Endothelial cell of umbilical vein (primary cell): ENCODE measurements around the gene NAA20. TPM values are rescaled to one million over a fixed set of nuclear protein-coding genes. Genes with fewer than 3 reads are reported as not detected.

ENCODE experiments used
- BruUV-seq: library from RNA; stranded (reverse); fragments of 400-500 nt; replicated peaks from 2 replicates; lab custom pipeline; 2021; lab: Mats Ljungman, UMichigan
- CTCF ChIA-PET: fragments of 300-600, 350-600 bp; sonication (Branson Sonifier 250); formaldehyde crosslinking; loops from one replicate; lab custom pipeline; 2021; ENCODE audit warnings: antibody characterized with exemption, inconsistent platforms; lab: Charles Lee
- POLR2A ChIA-PET: fragments of 300-600, 350-600 bp; sonication (Branson Sonifier 250); formaldehyde crosslinking; loops from one replicate; lab custom pipeline; 2021; ENCODE audit warnings: antibody characterized with exemption, inconsistent platforms; lab: Charles Lee
- DNase-seq: peaks from one replicate; pipeline ENCODE4 v3.0.0-alpha.2; 2011; ENCODE audit warnings: low read depth, low spot score
- FAIRE-seq: peaks from 2 replicates; lab custom pipeline; 2011; peaks lifted over from hg19 to GRCh38; lab: Jason Lieb, UNC
- H2AFZ ChIP-seq: 2 replicates; pipeline ENCODE4 v1.6.0; 2012; ENCODE audit warnings: low read depth, low read length, control low read depth, inconsistent platforms
- H3K27ac ChIP-seq: 2 replicates; pipeline ENCODE4 v1.5.1; 2011; ENCODE audit warnings: low read depth, mild to moderate bottlenecking, control low read depth, low read length, moderate library complexity; ENCODE audit not compliant: insufficient read depth
- H3K27me3 ChIP-seq, 2 experiments: 2 replicates each; pipeline versions ENCODE4 v1.6.0 to v1.6.1; 2011; ENCODE audit warnings: low read length in 2 of 2, mixed read lengths in 1 of 2; ENCODE audit not compliant: control insufficient read depth in 2 of 2, insufficient read depth in 2 of 2
- H3K36me3 ChIP-seq, 2 experiments: 2 replicates in 1 of 2; 3 replicates in 1 of 2; pipeline ENCODE4 v1.5.1; 2011; ENCODE audit warnings: low read length in 2 of 2, mild to moderate bottlenecking in 1 of 2, moderate library complexity in 1 of 2; ENCODE audit not compliant: control insufficient read depth in 2 of 2, insufficient read depth in 2 of 2; ENCODE audit errors: extremely low read depth in 1 of 2
- H3K4me1 ChIP-seq: 3 replicates; pipeline ENCODE4 v1.5.1; 2011; ENCODE audit warnings: mild to moderate bottlenecking, low read length; ENCODE audit not compliant: control insufficient read depth, insufficient read depth; ENCODE audit errors: extremely low read depth
- H3K4me2 ChIP-seq: 2 replicates; pipeline ENCODE4 v1.6.1; 2011; ENCODE audit warnings: low read length, control low read depth, mixed read lengths; ENCODE audit not compliant: insufficient read depth
- H3K4me3 ChIP-seq, 3 experiments: fragments of 200-600 bp in 1 of 3; sonication (generic), shearing (Covaris generic) in 1 of 3; replicated peaks in 1 of 3; 2 replicates each; pipeline ENCODE4 v1.5.1; 2011 to 2016; ENCODE audit warnings: control low read depth in 3 of 3, low read length in 3 of 3, mild to moderate bottlenecking in 2 of 3, inconsistent platforms in 1 of 3, low read depth in 1 of 3, moderate library complexity in 1 of 3; ENCODE audit not compliant: insufficient read depth in 1 of 3
- H3K79me2 ChIP-seq: 2 replicates; pipeline ENCODE4 v1.6.0; 2012; ENCODE audit warnings: low read length, inconsistent platforms; ENCODE audit not compliant: control insufficient read depth, insufficient read depth
- H3K9ac ChIP-seq: replicated peaks from 2 replicates; pipeline ENCODE3; 2011; ENCODE audit warnings: low read length, control low read depth; ENCODE audit not compliant: insufficient read depth; ENCODE audit errors: extremely low read depth
- H3K9me1 ChIP-seq: replicated peaks from 3 replicates; pipeline ENCODE4 v1.6.0; 2011; ENCODE audit warnings: mild to moderate bottlenecking, low read length; ENCODE audit not compliant: control insufficient read depth, insufficient read depth; ENCODE audit errors: extremely low read depth
- H3K9me3 ChIP-seq: replicated peaks from 2 replicates; pipeline ENCODE4 v1.5.1; 2012; ENCODE audit warnings: low read length, inconsistent platforms; ENCODE audit not compliant: control insufficient read depth, insufficient read depth
- H4K20me1 ChIP-seq: replicated peaks from 2 replicates; pipeline ENCODE3; 2011; ENCODE audit warnings: mild to moderate bottlenecking, low read length; ENCODE audit not compliant: control insufficient read depth, insufficient read depth; ENCODE audit errors: extremely low read depth
- JUN ChIP-seq: IDR thresholded peaks from 2 replicates; pipeline ENCODE4 v1.6.1; 2011; ENCODE audit warnings: borderline replicate concordance, low read depth; ENCODE audit not compliant: insufficient read length, insufficient read depth
- MYC ChIP-seq: IDR thresholded peaks from one replicate; pipeline ENCODE4 v1.6.1; 2011; ENCODE audit warnings: mild to moderate bottlenecking, low read depth, low read length
- POLR2A ChIP-seq: IDR thresholded peaks from 2 replicates; pipeline ENCODE4 v1.6.1; 2012; ENCODE audit warnings: low read depth, mild to moderate bottlenecking, control low read depth, low read length
- dilution Hi-C: fragments of 300-500 bp; cut with MboI; formaldehyde crosslinking; loops from one replicate; pipeline ENCODE4 v1.15.0; 2019; ENCODE audit warnings: low sequenced_read_pairs; ENCODE audit not compliant: extremely low pct_ligation_motif_present
- intact Hi-C: fragments of 100-400 bp; cut with micrococcal nuclease; formaldehyde crosslinking; loops from one replicate; pipeline ENCODE4 v1.10.0; 2022
- polyA plus RNA-seq, 4 experiments: library from polyadenylated mRNA; depleted of rRNA in 3 of 4; stranded (reverse) in 3 of 4; unstranded in 1 of 4; fragments of >200 nt; gene quantifications; 2 replicates each; pipeline versions ENCODE4 v1.2.1 to v1.2.3, GENCODE V29; 2011 to 2012; ENCODE audit warnings: missing spikeins in 1 of 4
- total RNA-seq: library from RNA; stranded (reverse); gene quantifications from 2 replicates; pipeline ENCODE4 v1.2.3, GENCODE V29; 2021
- TF ChIP-seq, protein P1 (sequence below): IDR thresholded peaks from 2 replicates; pipeline ENCODE4 v1.6.1; 2011; ENCODE audit not compliant: insufficient read depth, insufficient read length
- TF ChIP-seq, protein P2 (sequence below), 2 donors: IDR thresholded peaks; 1 replicate in 1 of 2; 2 replicates in 1 of 2; pipeline ENCODE4 v1.5.1; 2011; ENCODE audit warnings: low read length in 2 of 2, mild to moderate bottlenecking in 2 of 2, moderate library complexity in 2 of 2, control low read depth in 1 of 2, inconsistent platforms in 1 of 2, low read depth in 1 of 2; ENCODE audit not compliant: insufficient read depth in 1 of 2; ENCODE audit errors: extremely low read depth in 1 of 2

NAA20 gene
- total and polyA plus RNA-seq, 2 donors (not counting 3 experiments of a cell fraction or from before 2014, with no cell fraction given) = 48.6 to 77.3 TPM

DNA sequence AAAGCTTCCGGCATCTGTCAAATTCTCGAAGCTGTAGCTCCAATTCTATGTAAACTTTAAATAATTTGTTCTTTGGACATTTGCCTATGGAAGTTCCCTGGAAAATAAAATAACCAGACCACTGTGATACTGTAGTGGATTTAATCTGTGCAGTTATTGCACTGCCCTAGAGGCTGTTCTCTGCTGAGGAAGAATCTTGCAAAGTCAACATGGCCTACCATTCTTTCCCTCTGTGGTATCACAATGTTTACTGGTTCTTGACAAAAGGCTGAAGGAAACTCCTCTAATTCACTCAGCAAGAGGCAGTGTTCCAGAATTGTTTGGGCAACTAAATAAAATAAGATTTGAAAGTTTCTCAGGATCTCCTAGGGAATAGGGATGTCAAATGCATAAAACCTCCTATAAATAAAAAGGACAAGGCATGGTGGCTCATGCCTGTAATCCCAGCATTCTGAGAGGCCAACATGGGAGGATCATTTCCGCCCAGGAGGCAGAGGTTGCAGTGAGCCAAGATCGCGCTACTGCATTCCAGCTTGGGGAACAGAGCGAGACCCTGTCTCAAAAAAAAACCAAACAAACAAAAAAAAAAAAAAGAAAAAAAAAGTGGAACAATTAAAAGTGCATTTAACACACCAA is 22.7 kb downstream of the NAA20 start:
- Histone ChIP-seq H4K20me1 (no peaks in the 10 kb centered on the region), H3K9ac (no peak overlapping the region), H3K27me3 (no peaks in the 10 kb centered on the region), H3K9me1 (no peaks in the 10 kb centered on the region), H3K36me3 (peaks cover 33 to 42% of the 10 kb centered on the region in 2 experiments), H3K9me3 (no peaks in the 10 kb centered on the region), H2AFZ (no peak overlapping the region), H3K79me2 (no peaks in the 10 kb centered on the region), H3K27ac (no peak overlapping the region), H3K4me3 (no peak overlapping the region), H3K4me2 (no peak overlapping the region), H3K4me1 (peaks cover 19% of the 10 kb centered on the region)
- no TSS peak for BruUV-seq
- FAIRE-seq (no peak), DNase-seq (no peak)
- intact Hi-C loops = no loop called here
- POLR2A ChIA-PET = no interaction called here
- dilution Hi-C loops = no loop called here
- no peak for TF ChIP-seq MYC
- TF ChIP-seq, protein P1, sequence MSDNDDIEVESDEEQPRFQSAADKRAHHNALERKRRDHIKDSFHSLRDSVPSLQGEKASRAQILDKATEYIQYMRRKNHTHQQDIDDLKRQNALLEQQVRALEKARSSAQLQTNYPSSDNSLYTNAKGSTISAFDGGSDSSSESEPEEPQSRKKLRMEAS = no peak
- TF ChIP-seq JUN = no peak
- TF ChIP-seq POLR2A = no peak
- TF ChIP-seq, protein P2, sequence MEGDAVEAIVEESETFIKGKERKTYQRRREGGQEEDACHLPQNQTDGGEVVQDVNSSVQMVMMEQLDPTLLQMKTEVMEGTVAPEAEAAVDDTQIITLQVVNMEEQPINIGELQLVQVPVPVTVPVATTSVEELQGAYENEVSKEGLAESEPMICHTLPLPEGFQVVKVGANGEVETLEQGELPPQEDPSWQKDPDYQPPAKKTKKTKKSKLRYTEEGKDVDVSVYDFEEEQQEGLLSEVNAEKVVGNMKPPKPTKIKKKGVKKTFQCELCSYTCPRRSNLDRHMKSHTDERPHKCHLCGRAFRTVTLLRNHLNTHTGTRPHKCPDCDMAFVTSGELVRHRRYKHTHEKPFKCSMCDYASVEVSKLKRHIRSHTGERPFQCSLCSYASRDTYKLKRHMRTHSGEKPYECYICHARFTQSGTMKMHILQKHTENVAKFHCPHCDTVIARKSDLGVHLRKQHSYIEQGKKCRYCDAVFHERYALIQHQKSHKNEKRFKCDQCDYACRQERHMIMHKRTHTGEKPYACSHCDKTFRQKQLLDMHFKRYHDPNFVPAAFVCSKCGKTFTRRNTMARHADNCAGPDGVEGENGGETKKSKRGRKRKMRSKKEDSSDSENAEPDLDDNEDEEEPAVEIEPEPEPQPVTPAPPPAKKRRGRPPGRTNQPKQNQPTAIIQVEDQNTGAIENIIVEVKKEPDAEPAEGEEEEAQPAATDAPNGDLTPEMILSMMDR (IDR thresholded peaks at IDR 0.05; ENCODE audit: extremely low read depth in 1 of 2, insufficient read depth in 1 of 2, low read depth in 1 of 2, low read length in 2 of 2) = no peak
- CTCF ChIA-PET = interaction anchor here (1.0 kb wide), 1 partner anchor 12 kb away, joined by 3 read pairs; the partner anchor contains the start of genes CFAP61 and CRNKL1
